H1 (cell line): ENCODE measurements around the gene SPAG17. TPM values are rescaled to one million over a fixed set of nuclear protein-coding genes. Genes with fewer than 3 reads are reported as not detected.

Experiments used
- CTCF ChIA-PET: fragments of 300-600 bp; sonication (Branson Sonifier 250); formaldehyde crosslinking; loops from one replicate; lab custom pipeline; 2021; ENCODE audit not compliant: partially characterized antibody; lab: Charles Lee
- POLR2A ChIA-PET: fragments of 300-600 bp; sonication (Branson Sonifier 250); formaldehyde crosslinking; loops from one replicate; lab custom pipeline; 2021; ENCODE audit warnings: inconsistent platforms; ENCODE audit not compliant: partially characterized antibody; lab: Charles Lee
- DNase-seq, 2 experiments: peaks; one replicate each; pipeline versions ENCODE4 v3.0.0 to v3.0.0-alpha.2; 2010 to 2022; ENCODE audit warnings: low spot score in 2 of 2, low read depth in 1 of 2, mixed read lengths in 1 of 2
- FAIRE-seq: peaks from 2 replicates; lab custom pipeline; 2011; peaks lifted over from hg19 to GRCh38; lab: Jason Lieb, UNC
- H2AFZ ChIP-seq: 2 replicates; pipeline ENCODE4 v1.8.1; 2012; ENCODE audit warnings: low read length, inconsistent platforms
- H2AK5ac ChIP-seq: 2 replicates; pipeline ENCODE4 v1.6.1; 2013; ENCODE audit warnings: low read depth, low read length
- H2BK120ac ChIP-seq: replicated peaks from 2 replicates; pipeline ENCODE3; 2013; ENCODE audit warnings: low read depth, low read length, inconsistent platforms
- H2BK12ac ChIP-seq: 2 replicates; pipeline ENCODE4 v1.6.1; 2013; ENCODE audit warnings: low read depth, low read length
- H2BK15ac ChIP-seq: 2 replicates; pipeline ENCODE4 v1.6.1; 2013; ENCODE audit warnings: low read length
- H2BK20ac ChIP-seq: 2 replicates; pipeline ENCODE4 v1.6.1; 2013; ENCODE audit warnings: low read length
- H2BK5ac ChIP-seq: 2 replicates; pipeline ENCODE4 v1.6.1; 2013; ENCODE audit warnings: low read depth, low read length
- H3K14ac ChIP-seq: 2 replicates; pipeline ENCODE4 v1.6.1; 2013; ENCODE audit warnings: inconsistent platforms; ENCODE audit not compliant: insufficient read length
- H3K18ac ChIP-seq: 2 replicates; pipeline ENCODE4 v1.6.1; 2013; ENCODE audit warnings: low read length; ENCODE audit errors: extremely low read depth
- H3K23ac ChIP-seq: 2 replicates; pipeline ENCODE4 v1.6.1; 2013; ENCODE audit warnings: inconsistent platforms; ENCODE audit not compliant: insufficient read length
- H3K23me2 ChIP-seq: 2 replicates; pipeline ENCODE4 v1.6.1; 2013; ENCODE audit warnings: low read depth, low read length
- H3K27ac ChIP-seq: 2 replicates; pipeline ENCODE4 v1.6.1; 2011; ENCODE audit warnings: low read depth, low read length, inconsistent platforms
- H3K27me3 ChIP-seq, 4 experiments: replicated peaks in 1 of 4; 1 replicate in 1 of 4; 2 replicates in 3 of 4; pipeline versions ENCODE4 v1.6.1 to v1.8.1; 2011 to 2013; ENCODE audit warnings: low read length in 3 of 4, mild to moderate bottlenecking in 3 of 4, inconsistent platforms in 2 of 4, mixed read lengths in 2 of 4, moderate library complexity in 1 of 4; ENCODE audit not compliant: control insufficient read depth in 3 of 4, insufficient read depth in 3 of 4; ENCODE audit errors: extremely low read depth in 1 of 4
- H3K36me3 ChIP-seq, 4 experiments: 2 replicates each; pipeline versions ENCODE4 v1.6.1 to v1.8.1; 2011 to 2013; ENCODE audit warnings: mild to moderate bottlenecking in 4 of 4, low read length in 3 of 4, moderate library complexity in 2 of 4, control low read depth in 1 of 4, inconsistent platforms in 1 of 4; ENCODE audit not compliant: insufficient read depth in 4 of 4, control insufficient read depth in 2 of 4
- H3K4ac ChIP-seq: replicated peaks from 2 replicates; pipeline ENCODE3; 2013; ENCODE audit warnings: low read length, low read depth, mixed read lengths, inconsistent platforms; ENCODE audit not compliant: insufficient read length
- H3K4me1 ChIP-seq, 4 experiments: replicated peaks in 1 of 4; 1 replicate in 1 of 4; 2 replicates in 3 of 4; pipeline versions ENCODE4 v1.6.1 to v1.8.1; 2011 to 2013; ENCODE audit warnings: low read length in 3 of 4, inconsistent platforms in 2 of 4, mixed read lengths in 1 of 4; ENCODE audit not compliant: insufficient read depth in 4 of 4, control insufficient read depth in 3 of 4
- H3K4me2 ChIP-seq, 2 experiments: 2 replicates each; pipeline versions ENCODE4 v1.6.1 to v1.8.1; 2011 to 2013; ENCODE audit warnings: low read depth in 2 of 2, low read length in 2 of 2, control low read depth in 1 of 2, inconsistent platforms in 1 of 2, mild to moderate bottlenecking in 1 of 2; ENCODE audit not compliant: insufficient read depth in 1 of 2
- H3K4me3 ChIP-seq, 4 experiments: fragments of 200-600, 300-600 bp in 1 of 4; sonication (generic), shearing (Covaris generic), sonication (Bioruptor Twin) in 1 of 4; 2 replicates each; pipeline versions ENCODE4 v1.5.1 to v1.8.1; 2011 to 2016; ENCODE audit warnings: low read length in 4 of 4, low read depth in 3 of 4, control low read depth in 2 of 4, inconsistent platforms in 2 of 4, mild to moderate bottlenecking in 2 of 4, mixed read lengths in 1 of 4, moderate library complexity in 1 of 4; ENCODE audit not compliant: insufficient read depth in 2 of 4; ENCODE audit errors: extremely low read depth in 1 of 4
- H3K56ac ChIP-seq: replicated peaks from 2 replicates; pipeline ENCODE3; 2013; ENCODE audit warnings: low read depth, mild to moderate bottlenecking, mixed read lengths, low read length, inconsistent platforms; ENCODE audit not compliant: insufficient read length
- H3K79me1 ChIP-seq: 2 replicates; pipeline ENCODE4 v1.6.1; 2013; ENCODE audit warnings: low read depth, low read length, control low read depth
- H3K79me2 ChIP-seq, 2 experiments: 2 replicates each; pipeline versions ENCODE4 v1.6.1 to v1.8.1; 2012 to 2013; ENCODE audit warnings: low read length in 2 of 2, mild to moderate bottlenecking in 2 of 2, inconsistent platforms in 1 of 2; ENCODE audit not compliant: insufficient read depth in 2 of 2, control insufficient read depth in 1 of 2
- H3K9ac ChIP-seq, 4 experiments: replicated peaks in 1 of 4; 1 replicate in 1 of 4; 2 replicates in 3 of 4; pipeline versions ENCODE4 v1.6.1 to v1.8.1; 2011 to 2013; ENCODE audit warnings: low read depth in 3 of 4, low read length in 3 of 4, control low read depth in 2 of 4, mild to moderate bottlenecking in 2 of 4, moderate library complexity in 2 of 4, inconsistent platforms in 1 of 4; ENCODE audit errors: extremely low read depth in 1 of 4
- H3K9me3 ChIP-seq, 2 experiments: 2 replicates each; pipeline versions ENCODE4 v1.6.1 to v1.8.1; 2012 to 2013; ENCODE audit warnings: mild to moderate bottlenecking in 2 of 2, moderate library complexity in 2 of 2, control low read depth in 1 of 2, inconsistent platforms in 1 of 2, low read depth in 1 of 2, low read length in 1 of 2, mixed read lengths in 1 of 2; ENCODE audit not compliant: insufficient read depth in 2 of 2
- H4K20me1 ChIP-seq, 2 experiments: replicated peaks in 1 of 2; 2 replicates each; pipeline versions ENCODE3 to v1.8.1; 2011 to 2013; ENCODE audit warnings: inconsistent platforms in 2 of 2, low read length in 2 of 2, mild to moderate bottlenecking in 1 of 2; ENCODE audit not compliant: insufficient read depth in 2 of 2, control insufficient read depth in 1 of 2
- H4K5ac ChIP-seq: 2 replicates; pipeline ENCODE4 v1.6.1; 2013; ENCODE audit warnings: low read length, low read depth, mixed read lengths, inconsistent platforms; ENCODE audit not compliant: insufficient read length
- H4K8ac ChIP-seq: 2 replicates; pipeline ENCODE4 v1.8.0; 2013; ENCODE audit warnings: mild to moderate bottlenecking, moderate library complexity, low read length, inconsistent platforms; ENCODE audit not compliant: insufficient read depth; ENCODE audit errors: extremely low read depth
- H4K91ac ChIP-seq: replicated peaks from 2 replicates; pipeline ENCODE3; 2013; ENCODE audit warnings: low read length, mixed read lengths, inconsistent platforms; ENCODE audit not compliant: insufficient read length
- CEBPB ChIP-seq: IDR thresholded peaks from 2 replicates; pipeline ENCODE4 v1.6.1; 2012; ENCODE audit warnings: low read depth, low read length
- KDM4A ChIP-seq: IDR thresholded peaks from one replicate; pipeline ENCODE4 v1.7.1; 2012; ENCODE audit warnings: low read depth, mild to moderate bottlenecking, moderate library complexity, low read length, inconsistent platforms; ENCODE audit not compliant: severe bottlenecking
- RAD21 ChIP-seq, 2 experiments: IDR thresholded peaks in 1 of 2; conservative IDR thresholded peaks in 1 of 2; 2 replicates each; pipeline ENCODE4 v1.6.1; 2011; ENCODE audit warnings: low read depth in 2 of 2, low read length in 2 of 2, improper control_type of control experiment in 1 of 2, inconsistent platforms in 1 of 2, mild to moderate bottlenecking in 1 of 2, moderate library complexity in 1 of 2
- WGBS, 2 experiments: shearing (Covaris generic) in 1 of 2; methylation state at CpG; one replicate each; pipeline versions ENCODE4 v1.1.6 to v1.1.7; 2013 to 2015; ENCODE audit warnings: low lambda C conversion rate in 2 of 2, mixed read lengths in 2 of 2, inconsistent platforms in 1 of 2, low coverage in 1 of 2, missing lambda C conversion rate in 1 of 2; ENCODE audit not compliant: insufficient replicate concordance in 2 of 2, insufficient coverage in 1 of 2, insufficient read length in 1 of 2; ENCODE audit errors: extremely low coverage in 1 of 2, missing lambda C conversion rate in 1 of 2; 5-methylcytosine and 5-hydroxymethylcytosine counted together
- polyA plus RNA-seq, 7 experiments: library from polyadenylated mRNA; depleted of rRNA in 3 of 7; stranded (reverse) in 5 of 7; unstranded in 2 of 7; fragments of >200 nt in 5 of 7; fragments of 200-250 nt in 2 of 7; gene quantifications; 1 replicate in 5 of 7; 2 replicates in 1 of 7; 4 replicates in 1 of 7; pipeline versions ENCODE4 v1.2.1 to v1.2.3, GENCODE V29; 2011 to 2013; ENCODE audit warnings: missing spikeins in 2 of 7, mixed read lengths in 2 of 7
- total RNA-seq: library from RNA; stranded (reverse); fragmentation: NEBNext Ultra II Directional; extraction: Animal tissue kit (Norgen Biotek cat#: 25700); gene quantifications from 2 replicates; pipeline ENCODE4 v1.2.1, GENCODE V29; 2021

The SPAG17 gene
- total and polyA plus RNA-seq, 2 of the 8 experiments (the other 6 are each of a cell fraction or from before 2014, with no cell fraction given), result 0.56 to 0.62 TPM

DNA sequence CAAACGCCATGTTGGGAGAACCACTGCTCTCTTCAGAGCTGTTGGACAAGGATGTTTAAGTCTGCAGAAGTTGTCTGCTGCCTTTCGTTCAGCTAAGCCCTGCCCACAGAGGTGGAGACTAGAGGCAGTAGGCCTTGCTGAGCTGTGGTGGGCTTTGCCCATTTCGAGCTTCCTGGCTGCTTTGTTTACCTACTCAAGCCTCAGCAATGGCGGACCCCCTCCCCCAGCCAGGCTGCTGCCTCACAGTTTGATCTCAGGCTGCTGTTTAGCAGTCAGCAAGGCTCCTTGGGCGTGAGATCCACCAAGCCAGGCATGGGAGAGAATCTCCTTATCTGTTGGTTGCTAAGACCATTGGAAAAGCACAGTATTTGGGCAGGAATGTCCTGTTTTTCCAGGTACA is 180.7 kb downstream of the SPAG17 start:
- no peaks in the 10 kb centered on the region for H3K9me3 ChIP-seq
- H3K18ac ChIP-seq, result no peak overlapping the region
- no peak overlapping the region for H4K91ac ChIP-seq
- no peak overlapping the region for H3K23ac ChIP-seq
- POLR2A ChIA-PET, result no interaction called here
- H3K36me3 ChIP-seq, result no peaks in the 10 kb centered on the region
- TF ChIP-seq KDM4A (no peak), RAD21 (IDR thresholded peaks at IDR 0.05 in 1 of 2, conservative IDR thresholded peaks at IDR 0.05 in 1 of 2; ENCODE audit: low read depth in 2 of 2, low read length in 2 of 2) (no peak), CEBPB (no peak)
- H3K4me2 ChIP-seq, result no peak overlapping the region
- no peak for FAIRE-seq
- no peaks in the 10 kb centered on the region for H3K27me3 ChIP-seq
- H2BK12ac ChIP-seq, result no peak overlapping the region
- no peaks in the 10 kb centered on the region for H3K79me2 ChIP-seq
- no peak overlapping the region for H2BK120ac ChIP-seq
- 86% methylated on average over 5 of the region's 5 CpGs; no CpG with 5 or more reads in 1 of the 2 experiments for whole genome bisulfite sequencing, 2 experiments
- no peak overlapping the region for H2BK20ac ChIP-seq
- no peak for DNase-seq
- H2BK15ac ChIP-seq, result no peak overlapping the region
- no peak overlapping the region for H4K5ac ChIP-seq
- H2AK5ac ChIP-seq, result no peak overlapping the region
- no peak overlapping the region for H3K27ac ChIP-seq
- CTCF ChIA-PET, result interaction anchor here (0.6 kb wide), 1 partner anchor 533 kb away, joined by 3 read pairs; no protein-coding TSS in a partner anchor
- H3K14ac ChIP-seq, result no peak overlapping the region
- H3K9ac ChIP-seq, result no peak overlapping the region
- no peak overlapping the region for H2BK5ac ChIP-seq
- no peak overlapping the region for H3K56ac ChIP-seq
- H3K4me3 ChIP-seq, result no peak overlapping the region
- H4K20me1 ChIP-seq, result no peaks in the 10 kb centered on the region
- peaks cover 0 to 3% (median 0%) of the 10 kb centered on the region in 4 experiments; a peak in 1 of 7 replicates for H3K4me1 ChIP-seq
- no peak overlapping the region for H4K8ac ChIP-seq
- H3K23me2 ChIP-seq, result no peaks in the 10 kb centered on the region
- H3K4ac ChIP-seq, result no peak overlapping the region
- peak overlapping the region; percentile 53; the same call in 1 of the 2 replicates for H2AFZ ChIP-seq
- H3K79me1 ChIP-seq, result no peaks in the 10 kb centered on the region
